ENCODE results near the gene ST3GAL5. TPM values are rescaled to one million over a fixed set of nuclear protein-coding genes. Genes with fewer than 3 reads are reported as not detected.

Gene ST3GAL5
- total RNA-seq, 4 donors from 2014 or later = 38.6 to 56.4 (median 47.8) TPM

DNA sequence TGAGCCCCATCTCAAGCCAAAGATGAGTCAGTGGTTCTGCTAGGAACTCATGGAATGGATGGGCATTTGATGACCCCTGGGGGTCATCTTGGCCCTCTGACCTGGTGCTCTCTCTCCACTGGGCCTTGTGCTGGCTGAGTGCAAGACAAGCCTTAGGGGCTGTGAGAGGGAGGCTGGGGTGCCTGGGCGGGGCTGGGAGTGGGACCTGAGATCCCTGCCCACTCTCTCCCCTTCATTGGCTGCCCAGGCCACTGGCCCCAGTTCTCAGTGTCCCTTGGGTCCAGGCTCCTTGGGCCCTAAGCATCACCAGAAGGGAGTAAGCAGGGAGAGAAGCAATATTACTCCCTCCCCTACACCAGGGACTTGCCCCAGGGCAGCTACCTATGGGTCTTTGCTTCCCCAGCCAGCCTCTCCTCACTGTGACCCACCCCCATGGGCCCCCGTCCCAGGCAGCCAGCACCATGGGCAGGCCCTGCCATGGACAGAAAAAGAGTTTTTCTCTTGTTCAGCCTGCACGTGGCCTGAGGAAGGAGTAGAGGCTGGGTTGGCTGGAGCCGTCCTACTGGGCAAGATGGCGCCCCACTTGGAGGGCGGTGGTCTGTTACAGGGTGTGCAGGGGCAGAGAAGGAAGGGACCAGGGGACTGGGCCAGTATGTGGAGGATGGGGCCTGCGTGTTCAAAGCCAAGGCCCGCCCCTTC lies 101.4 kb downstream of the ST3GAL5 start:
- TF ChIP-seq, protein P1, sequence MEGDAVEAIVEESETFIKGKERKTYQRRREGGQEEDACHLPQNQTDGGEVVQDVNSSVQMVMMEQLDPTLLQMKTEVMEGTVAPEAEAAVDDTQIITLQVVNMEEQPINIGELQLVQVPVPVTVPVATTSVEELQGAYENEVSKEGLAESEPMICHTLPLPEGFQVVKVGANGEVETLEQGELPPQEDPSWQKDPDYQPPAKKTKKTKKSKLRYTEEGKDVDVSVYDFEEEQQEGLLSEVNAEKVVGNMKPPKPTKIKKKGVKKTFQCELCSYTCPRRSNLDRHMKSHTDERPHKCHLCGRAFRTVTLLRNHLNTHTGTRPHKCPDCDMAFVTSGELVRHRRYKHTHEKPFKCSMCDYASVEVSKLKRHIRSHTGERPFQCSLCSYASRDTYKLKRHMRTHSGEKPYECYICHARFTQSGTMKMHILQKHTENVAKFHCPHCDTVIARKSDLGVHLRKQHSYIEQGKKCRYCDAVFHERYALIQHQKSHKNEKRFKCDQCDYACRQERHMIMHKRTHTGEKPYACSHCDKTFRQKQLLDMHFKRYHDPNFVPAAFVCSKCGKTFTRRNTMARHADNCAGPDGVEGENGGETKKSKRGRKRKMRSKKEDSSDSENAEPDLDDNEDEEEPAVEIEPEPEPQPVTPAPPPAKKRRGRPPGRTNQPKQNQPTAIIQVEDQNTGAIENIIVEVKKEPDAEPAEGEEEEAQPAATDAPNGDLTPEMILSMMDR (IDR thresholded peaks at IDR 0.05; ENCODE audit: low read depth) = no peak

Small RNA genes lying within 50 kb of the gene (small RNA-seq; reads per million reads assigned to genes)
- not detected for gene RN7SKP83

Other genes with a start within 250 kb of the ST3GAL5 start
- gene SFTPB, start 220.8 kb downstream of the ST3GAL5 start, total RNA-seq = not detected
- gene GNLY, start 194.6 kb downstream of the ST3GAL5 start, total RNA-seq = 10 to 100 TPM in 1 of 4 donors, 1 to 10 TPM in 3; 4.6 to 10.0 (median 7.5) TPM
- gene ATOH8, start 135.0 kb downstream of the ST3GAL5 start, total RNA-seq = 100 to 1,000 TPM in 1 of 4 donors, 10 to 100 TPM in 3; 39.8 to 137 (median 61.9) TPM
- 10 to 100 TPM in 3 of 4 donors, 1 to 10 TPM in 1; 9.0 to 22.0 (median 15.8) TPM for gene POLR1A, start 216.9 kb upstream of the ST3GAL5 start, total RNA-seq
- gene PTCD3, start 217.2 kb upstream of the ST3GAL5 start, total RNA-seq = 100 to 1,000 TPM in 1 of 4 donors, 10 to 100 TPM in 3; 55.7 to 174 (median 66.7) TPM